22Rv1 (cell line): ENCODE results near the gene BRD7.

Source experiments
- H3K27ac ChIP-seq: fragments of 450-650 bp; 2 replicates; pipeline ENCODE4 v1.5.1; 2017
- ZFX ChIP-seq: fragments of 450-650 bp; IDR thresholded peaks from 2 replicates; pipeline ENCODE4 v1.6.1; 2017; ENCODE audit warnings: antibody characterized with exemption, borderline replicate concordance
- TF ChIP-seq, protein P1 (sequence below): fragments of 450-650 bp; IDR thresholded peaks from 2 replicates; pipeline ENCODE4 v1.5.1; 2017; ENCODE audit warnings: mild to moderate bottlenecking

BRD7 gene

DNA sequence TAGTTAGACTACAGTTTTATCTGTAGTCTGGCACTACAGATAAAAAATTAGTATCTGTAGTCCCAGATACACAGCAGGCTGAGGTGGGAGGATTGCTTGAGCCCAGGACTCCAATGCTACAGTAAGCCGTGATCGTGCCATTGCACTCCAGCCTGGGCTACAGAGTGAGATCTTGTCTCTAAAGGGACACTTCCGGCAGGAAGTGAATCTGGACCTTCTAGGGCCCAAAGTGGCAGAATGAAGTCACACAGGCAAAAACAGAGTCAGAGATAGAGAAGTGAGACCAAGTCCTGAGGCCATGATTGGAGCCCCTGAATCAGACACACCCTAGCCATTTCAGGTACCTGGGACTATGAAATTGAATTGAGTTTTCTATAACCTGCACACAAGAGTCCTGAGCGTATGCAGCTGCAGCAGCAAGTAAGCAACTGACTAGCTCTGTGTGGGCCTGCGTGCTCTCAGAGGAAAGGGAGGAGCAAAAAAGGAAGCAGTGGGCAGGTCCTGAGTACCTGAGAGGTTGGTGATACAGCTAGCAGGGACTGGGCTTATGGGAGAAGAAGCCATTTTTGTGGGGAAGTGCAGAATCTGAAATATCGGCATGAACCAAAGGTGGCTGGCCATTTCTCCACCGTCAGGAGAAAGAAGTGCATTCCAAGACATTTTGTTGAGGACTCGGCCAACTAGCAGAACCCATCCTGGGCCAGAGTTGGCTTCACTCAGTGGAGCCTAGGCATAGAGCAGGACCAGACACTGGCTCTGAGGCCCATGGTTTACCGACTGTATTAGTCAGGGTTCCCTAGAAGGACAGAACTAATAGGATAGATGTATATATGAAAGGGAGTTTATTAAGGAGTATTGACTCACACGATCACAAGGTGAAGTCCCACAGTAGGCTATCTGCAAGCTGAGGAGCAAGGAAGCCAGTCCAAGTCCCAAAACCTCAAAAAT, 27.2 kb upstream of the BRD7 start:
- no peak overlapping the region for H3K27ac ChIP-seq
- TF ChIP-seq, protein P1, sequence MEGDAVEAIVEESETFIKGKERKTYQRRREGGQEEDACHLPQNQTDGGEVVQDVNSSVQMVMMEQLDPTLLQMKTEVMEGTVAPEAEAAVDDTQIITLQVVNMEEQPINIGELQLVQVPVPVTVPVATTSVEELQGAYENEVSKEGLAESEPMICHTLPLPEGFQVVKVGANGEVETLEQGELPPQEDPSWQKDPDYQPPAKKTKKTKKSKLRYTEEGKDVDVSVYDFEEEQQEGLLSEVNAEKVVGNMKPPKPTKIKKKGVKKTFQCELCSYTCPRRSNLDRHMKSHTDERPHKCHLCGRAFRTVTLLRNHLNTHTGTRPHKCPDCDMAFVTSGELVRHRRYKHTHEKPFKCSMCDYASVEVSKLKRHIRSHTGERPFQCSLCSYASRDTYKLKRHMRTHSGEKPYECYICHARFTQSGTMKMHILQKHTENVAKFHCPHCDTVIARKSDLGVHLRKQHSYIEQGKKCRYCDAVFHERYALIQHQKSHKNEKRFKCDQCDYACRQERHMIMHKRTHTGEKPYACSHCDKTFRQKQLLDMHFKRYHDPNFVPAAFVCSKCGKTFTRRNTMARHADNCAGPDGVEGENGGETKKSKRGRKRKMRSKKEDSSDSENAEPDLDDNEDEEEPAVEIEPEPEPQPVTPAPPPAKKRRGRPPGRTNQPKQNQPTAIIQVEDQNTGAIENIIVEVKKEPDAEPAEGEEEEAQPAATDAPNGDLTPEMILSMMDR: no peak
- TF ChIP-seq ZFX: no peak

DNA sequence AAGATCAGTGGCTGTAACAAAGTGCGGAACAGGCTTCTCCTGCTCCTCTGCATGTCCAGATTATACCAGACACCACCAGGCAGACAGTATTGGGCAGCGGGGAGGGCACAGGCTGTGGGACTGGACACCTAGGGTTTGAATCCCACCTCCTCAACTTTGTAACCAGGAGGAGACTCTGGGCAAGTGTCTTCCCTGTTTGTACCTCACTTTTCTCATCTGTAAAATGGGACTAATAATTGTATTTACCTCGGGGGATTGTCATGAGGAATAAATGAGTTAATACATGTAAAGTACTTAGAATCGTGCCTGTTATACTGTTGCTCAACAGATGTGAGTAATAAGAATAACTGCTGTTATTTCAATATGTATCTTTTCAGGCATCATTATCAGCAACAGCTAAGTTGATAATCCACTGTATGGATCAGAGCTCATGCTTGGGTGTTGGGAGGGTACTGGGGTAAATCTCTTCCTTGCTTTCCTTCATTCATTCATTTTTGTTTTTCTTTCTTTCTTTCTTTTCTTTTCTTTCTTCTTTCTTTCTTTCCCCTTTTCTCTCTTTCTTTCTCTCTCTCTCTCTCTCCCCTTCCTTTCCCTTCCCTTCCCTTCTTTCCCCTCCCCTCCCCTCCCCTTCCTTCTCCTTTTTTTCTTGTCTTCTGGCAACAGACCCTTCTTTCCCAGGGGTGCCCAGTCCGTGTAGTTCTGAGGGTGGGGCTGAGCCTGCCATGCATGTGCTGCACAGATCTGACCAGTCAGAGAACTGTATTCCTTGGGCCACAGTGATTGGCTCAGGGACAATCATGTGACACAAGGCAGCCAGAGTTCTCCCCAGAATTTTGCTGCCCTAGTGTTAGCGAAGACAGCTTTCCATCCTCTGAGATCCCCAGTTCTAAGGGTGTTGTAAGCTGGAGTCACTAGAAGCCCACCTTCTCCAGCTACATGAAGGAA, 25.3 kb upstream of the BRD7 start:
- TF ChIP-seq, protein P1: no peak
- no peak for TF ChIP-seq ZFX
- no peak overlapping the region for H3K27ac ChIP-seq

DNA sequence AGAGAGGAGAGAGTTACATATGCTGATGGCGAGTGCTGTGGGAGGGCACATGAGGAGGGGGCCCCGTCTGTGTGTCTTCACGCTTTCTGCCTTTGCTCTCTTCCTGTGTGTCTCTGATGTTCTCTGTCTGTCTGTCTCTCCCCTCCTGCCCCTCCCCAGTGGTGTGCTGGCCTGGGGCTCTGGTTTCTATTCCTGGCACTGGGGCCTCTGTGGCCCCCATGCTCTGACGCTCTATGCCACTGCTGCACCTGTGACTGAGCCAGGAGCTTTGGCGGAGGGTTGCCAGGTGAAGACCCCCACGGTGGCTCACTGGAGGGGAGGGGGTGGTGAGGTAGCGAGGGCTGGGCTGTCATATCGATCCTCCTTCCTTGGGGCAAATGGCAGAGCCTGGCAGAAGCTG, 24.6 kb upstream of the BRD7 start:
- no peak for TF ChIP-seq ZFX
- TF ChIP-seq, protein P1: no peak
- H3K27ac ChIP-seq: no peak overlapping the region

DNA sequence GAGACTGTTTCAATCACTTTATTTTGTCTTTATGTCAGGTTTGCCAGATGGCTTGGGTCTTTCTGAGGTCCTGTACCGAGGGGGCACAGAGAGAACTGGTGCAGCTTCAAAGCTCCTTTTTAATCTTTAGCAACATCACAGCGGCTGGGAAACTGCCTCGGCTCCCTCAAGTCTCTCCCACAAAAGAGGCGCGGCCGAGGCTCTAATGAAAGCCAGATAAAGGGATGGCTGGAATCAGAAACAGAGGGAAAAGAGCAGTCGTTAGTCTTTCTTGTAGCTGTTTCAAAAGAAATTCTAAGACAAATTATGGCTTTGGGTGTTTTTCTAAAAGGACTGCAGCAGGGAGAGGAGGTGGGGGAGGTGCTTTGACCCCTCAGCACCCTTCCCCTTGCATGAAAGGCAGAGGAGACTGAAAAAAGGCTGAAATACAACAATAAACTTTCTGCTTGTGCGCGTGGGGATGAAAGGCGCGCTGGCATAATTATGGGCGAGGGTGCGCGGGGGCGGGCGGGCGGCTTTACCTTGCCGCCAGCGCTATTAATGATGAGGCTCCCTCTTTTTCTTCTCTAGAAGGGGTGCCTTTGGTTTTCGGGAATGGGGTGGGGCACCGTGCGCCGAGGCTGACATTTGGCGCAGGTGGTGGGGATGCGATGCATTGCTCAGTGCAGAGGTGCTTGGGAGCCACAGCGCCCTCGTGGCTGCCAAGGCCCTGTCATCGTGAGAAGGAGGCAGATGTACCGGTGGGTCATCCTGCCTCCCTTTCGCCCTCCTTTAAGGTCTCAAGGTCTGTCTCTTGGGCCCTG, 22.3 kb upstream of the BRD7 start:
- TF ChIP-seq, protein P1: no peak
- TF ChIP-seq ZFX: no peak
- H3K27ac ChIP-seq: no peak overlapping the region

DNA sequence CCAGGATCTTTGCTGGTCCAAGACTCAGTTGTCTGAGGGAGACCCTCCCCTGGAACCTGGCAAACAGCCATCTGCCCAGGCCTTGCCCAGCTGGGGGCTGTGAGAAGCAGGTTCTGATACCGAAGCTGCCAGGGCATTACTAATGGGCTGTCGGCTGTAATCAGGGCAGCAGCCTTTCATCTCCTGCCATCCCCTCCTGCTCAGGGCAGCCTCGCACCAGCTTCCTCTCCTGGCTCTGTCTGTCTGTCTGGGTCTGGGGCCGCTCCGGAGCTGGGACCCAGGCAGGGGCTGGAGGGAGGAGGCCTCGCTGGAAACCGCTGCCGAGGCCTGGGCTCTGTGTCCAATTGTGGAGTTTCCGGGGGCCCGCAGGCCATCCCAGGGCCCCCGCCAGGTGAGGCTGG, 21.6 kb upstream of the BRD7 start:
- TF ChIP-seq, protein P1: no peak
- TF ChIP-seq ZFX: no peak
- H3K27ac ChIP-seq: no peak overlapping the region

DNA sequence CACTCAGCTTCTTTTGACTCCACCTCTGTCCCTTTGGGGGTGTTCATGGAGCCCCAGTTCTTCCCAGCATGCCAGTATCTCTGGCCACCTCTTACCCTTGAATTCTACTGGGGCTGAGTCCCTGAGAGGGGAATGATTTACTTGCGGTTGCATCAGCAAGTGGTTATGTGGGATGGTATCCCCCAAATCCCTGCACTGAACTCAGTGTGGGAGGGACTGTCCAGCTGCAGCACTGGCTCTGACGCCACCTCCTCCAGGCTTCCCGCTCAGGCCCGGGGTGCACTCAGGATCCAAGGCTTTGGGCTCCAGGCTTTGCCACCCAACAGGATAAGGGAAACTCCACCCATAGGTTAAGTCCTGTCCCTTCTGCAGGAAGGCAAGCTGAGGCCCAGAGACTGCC, 21.1 kb upstream of the BRD7 start:
- H3K27ac ChIP-seq: no peak overlapping the region
- TF ChIP-seq, protein P1: no peak
- no peak for TF ChIP-seq ZFX
